Left renal cortex interstitium (tissue), 4 donors: ENCODE results near the gene OR4D9. TPM values are rescaled to one million over a fixed set of nuclear protein-coding genes. Genes with fewer than 3 reads are reported as not detected.
A peak's percentile ranks its signal among the peaks of the same experiment; 100 is the strongest.

Experiments
- DNase-seq, 4 donors: peaks; one replicate each; pipeline ENCODE4 v3.0.0-alpha.2; 2013; ENCODE audit warnings: low read depth in 4 of 4, low spot score in 2 of 4, missing footprints in 1 of 4
- polyA plus RNA-seq, 4 donors: library from polyadenylated mRNA; unstranded; fragments of 120-200 nt; gene quantifications; one replicate each; pipeline ENCODE4 v1.2.1, GENCODE V29; 2013; ENCODE audit not compliant: insufficient read length in 4 of 4

OR4D9 gene
- polyA plus RNA-seq, 4 donors, result 0.03 to 0.11 (median 0.04) TPM; not detected in 1

GRCh38 chr11:59550368-59550841 is 39.1 kb downstream of the OR4D9 start:
- DNase-seq, result peak in 2 of 4 donors; percentile 90 to 97

GRCh38 chr11:59550842-59551658 is 39.7 kb downstream of the OR4D9 start:
- DNase-seq, result peak in 1 of 4 donors; percentile 81

DNA sequence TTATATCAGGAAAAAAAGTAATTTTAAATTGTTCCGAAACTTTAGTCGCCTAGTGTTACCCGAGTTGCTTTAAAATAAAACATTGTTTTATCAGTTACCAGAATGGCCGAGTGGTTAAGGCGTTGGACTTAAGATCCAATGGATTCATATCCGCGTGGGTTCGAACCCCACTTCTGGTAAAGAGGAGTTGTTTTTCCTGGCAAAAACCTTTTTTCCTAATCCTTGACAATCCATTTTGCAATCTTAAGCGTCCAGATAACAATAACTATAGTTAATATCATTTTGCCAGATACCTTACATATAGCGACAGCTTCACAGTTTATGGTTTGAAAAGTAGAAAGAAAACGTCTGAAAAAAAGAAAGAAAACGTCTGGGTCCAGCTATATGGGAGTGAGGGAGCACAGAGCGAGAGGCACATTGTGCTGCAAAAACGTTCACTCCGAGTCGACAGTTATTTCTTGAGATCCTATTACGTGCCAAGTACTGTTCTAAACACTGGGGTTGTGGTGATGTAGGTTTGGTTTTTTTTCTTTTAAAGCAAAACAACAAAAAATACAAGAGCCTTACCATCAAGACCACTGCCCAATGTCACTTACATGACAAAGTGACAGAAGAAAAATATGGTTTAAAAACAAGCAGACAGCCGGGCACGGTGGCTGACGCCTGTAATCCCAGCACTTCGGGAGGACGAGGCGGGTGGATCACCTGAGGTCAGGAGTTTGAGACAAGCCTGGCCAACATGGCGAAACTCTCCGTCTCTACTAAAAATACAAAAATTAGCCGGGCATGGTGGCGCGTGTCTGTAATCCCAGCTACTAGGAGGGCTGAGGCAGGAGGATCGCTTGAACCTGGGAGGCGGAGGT is 40.6 kb downstream of the OR4D9 start:
- DNase-seq, result peak in 1 of 4 donors; percentile 55

DNA sequence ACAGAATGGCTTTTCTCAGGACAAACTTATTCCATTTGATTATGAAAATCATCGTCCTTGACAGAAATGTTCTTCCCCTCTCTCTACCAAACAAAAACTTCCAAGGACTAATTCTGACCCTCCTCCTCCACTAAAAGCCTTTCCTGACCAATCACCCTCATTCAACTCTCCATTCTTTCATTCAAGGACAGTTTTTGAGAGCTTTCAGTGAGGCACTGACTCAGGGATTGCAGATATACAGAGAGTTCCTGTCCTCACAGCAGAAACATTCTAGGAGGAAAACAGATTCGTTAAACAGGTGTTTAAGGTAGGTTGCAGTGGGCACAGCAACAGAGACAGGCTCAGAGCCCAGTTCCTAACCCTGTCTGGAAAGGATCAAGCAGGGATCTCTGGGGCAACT is 41.5 kb downstream of the OR4D9 start:
- no peak for DNase-seq

DNA sequence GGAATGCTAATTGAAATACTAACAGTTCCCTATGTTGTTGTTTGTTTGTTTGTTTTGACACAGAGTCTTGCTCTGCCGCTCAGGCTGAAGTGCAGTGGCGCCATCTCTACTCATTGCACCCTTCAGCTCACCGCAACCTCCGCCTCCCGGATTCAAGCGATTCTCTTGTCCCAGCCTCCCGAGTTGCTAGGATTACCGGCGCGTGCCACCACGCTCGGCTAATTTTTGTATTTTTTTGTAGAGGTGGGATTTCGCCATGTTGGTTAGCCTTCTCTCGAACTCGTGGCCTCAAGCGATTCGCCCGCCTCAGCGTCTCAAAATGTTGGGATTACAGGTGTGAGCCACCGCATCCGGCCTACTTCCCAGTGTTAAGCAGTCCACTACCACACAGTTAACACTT is 42.0 kb downstream of the OR4D9 start:
- DNase-seq, result no peak

DNA sequence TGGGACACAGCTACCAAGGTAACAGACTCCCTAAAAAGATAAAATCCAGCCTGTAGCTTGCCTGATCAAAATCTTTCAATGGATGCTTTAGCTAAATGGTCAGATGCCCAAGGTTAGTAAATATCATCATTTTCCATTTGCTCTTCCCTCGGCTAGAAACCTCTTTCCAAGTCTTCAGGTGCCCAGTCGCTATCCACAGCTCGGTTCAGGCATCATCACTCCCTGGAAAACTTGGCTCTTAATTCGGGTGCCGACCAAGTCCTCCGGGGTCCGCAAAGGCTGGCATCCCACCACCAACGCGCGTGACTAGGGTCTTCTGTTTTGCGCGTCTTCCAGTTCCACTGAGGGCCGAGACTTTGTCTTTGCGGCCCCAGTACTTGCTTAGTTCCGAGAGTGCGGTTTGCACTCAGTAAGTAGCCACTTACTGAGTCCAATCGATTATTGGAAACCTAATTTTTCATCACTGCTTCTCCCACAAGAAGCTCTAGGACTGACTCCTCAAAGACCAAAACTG is 44.3 kb downstream of the OR4D9 start:
- no peak for DNase-seq

DNA sequence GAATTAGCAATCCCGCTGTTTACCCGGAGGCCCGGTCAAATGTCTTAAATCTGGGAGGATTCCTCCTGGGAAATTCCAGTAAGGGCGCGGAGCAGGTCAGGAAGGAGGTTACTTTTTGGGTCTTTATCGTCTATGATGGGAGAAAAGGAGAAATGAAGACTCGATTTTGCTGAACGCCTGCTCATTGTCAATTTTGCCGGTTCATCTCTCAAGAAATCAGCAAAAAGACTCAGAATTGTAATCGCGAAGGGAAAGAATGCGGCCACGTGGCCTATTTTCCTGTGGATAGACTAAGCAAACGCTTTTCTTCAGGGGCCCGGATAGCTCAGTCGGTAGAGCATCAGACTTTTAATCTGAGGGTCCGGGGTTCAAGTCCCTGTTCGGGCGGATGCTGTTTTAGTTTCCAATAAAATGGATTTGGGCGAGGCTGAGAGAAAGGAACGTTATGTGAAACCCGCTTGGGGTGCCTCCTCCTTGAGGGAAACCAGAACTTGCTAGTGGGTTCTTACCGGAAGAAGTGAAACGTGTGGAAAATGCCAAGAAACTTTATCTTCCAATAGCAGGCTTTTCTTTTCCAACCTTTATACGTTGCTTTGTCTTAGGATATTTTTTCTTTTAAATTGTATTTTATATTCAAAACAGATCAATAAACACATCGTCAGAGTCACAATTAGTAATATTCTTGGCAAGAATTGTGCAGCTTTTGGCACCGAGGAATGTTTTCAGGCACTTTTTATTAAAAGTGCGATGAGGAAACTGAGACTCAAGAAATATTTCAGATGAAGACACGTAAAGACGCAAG is 45.0 kb downstream of the OR4D9 start:
- peak in 1 of 4 donors; percentile 46 for DNase-seq

- no peak for DNase-seq
Observed at GRCh38 chr11:59556917-59557348, 45.6 kb downstream of the OR4D9 start.

DNA sequence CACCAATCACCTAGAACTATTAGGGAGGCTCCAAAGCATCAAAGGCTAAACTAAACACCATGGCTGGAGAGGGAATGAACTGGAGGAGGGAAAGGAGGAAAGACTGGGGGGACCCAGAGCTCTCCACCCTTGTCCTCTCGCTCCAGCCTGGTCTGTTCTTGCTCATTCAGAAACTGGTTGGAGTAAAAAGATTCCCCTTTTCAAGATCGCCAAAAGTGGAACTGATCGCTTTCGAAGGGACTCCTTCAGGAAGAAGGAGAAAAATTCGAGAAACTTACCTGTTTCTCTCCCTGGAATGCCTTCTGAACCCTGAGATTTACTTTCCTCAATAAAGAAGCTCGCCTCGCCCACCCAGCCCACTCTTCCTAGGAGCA is 46.9 kb downstream of the OR4D9 start:
- DNase-seq, result no peak

DNA sequence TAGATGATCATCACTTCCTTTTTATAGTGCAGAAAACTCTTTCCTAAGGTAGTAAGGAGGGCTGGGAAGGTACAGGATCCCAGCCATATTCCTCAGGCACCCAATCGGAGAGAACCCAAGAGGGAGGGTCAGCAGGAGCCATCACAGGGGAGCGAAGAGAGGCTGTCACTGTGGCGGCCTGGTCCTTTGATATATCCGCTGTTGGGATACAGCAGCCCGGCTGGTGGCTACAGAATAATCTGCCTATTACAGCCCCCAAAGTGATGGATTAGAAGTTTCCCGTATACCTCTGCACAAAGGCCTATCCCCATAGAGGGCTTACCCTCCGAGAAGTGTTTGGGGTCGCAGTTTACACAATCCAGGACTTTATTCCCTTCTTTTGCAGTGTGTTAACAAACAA is 48.5 kb downstream of the OR4D9 start:
- DNase-seq, result no peak

DNA sequence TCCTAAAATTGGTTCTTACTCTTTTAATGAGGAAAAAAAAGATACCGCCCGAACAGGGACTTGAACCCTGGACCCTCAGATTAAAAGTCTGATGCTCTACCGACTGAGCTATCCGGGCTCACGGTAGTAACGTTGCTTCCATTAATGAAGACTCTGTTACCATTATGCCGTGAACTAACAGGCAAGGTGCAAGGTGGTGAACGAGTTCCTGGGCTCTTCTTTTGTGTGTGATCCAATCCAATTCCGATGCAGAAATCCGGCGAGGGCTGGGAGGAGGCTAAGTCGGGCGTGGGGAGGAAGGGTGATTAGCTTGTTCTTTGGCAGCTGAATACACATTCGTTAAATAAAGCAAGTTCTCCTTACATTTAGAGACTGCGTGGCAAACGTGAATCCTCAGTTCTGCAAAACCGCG is 49.0 kb downstream of the OR4D9 start:
- peak in 1 of 4 donors; percentile 70 for DNase-seq

DNA sequence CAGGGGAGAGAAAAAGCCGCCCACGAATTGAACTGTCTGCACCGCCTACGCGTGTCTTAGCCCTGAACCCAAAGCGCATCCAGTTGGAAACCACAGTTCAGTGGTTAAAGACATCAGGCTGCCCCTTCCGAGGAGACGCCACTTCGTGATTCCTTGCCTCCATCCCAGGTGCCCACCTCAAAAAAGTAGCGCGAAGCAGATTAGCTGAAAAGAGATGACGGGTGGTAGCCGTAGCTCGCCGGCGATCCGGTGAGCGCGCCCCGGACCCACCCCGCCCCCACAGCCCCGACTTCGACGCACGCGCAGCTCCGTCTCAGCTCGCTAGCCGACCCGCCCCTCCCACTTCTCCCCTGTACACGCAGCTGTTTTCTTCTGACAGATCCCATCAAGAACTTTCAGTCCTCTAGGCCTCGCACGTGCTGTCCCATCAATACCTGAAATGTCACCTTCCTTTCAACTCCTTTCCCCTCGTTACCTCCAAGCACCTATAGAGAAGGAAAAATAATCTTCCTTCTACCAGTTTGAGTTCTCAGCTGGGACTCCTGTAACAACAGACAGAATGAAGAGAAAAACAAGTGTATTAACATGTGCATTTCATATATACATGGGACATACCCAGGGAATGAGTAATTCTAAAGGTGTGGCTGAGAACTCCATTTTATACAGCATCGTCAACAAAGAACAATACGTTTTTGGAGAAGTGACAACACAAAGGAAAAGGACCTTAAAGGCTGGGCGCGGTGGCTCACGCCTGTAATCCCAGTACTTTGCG is 49.5 kb downstream of the OR4D9 start:
- peak in 1 of 4 donors; percentile 69 for DNase-seq

GRCh38 chr11:59562292-59562691 is 51.0 kb downstream of the OR4D9 start:
- no peak for DNase-seq

Other genes starting within 250 kb of the OR4D9 start
- not detected for gene OR5AN1, start 152.6 kb upstream of the OR4D9 start, polyA plus RNA-seq
- gene OR5A2, start 85.1 kb upstream of the OR4D9 start, polyA plus RNA-seq, result under 1 TPM in 3 of 4 donors, not detected in 1; 0.03 to 0.04 (median 0.03) TPM
- under 1 TPM in 2 of 4 donors, not detected in 2; 0.03 to 0.05 TPM for gene OR5A1, start 75.1 kb upstream of the OR4D9 start, polyA plus RNA-seq
- gene OR4D6, start 54.6 kb upstream of the OR4D9 start, polyA plus RNA-seq, result not detected
- not detected for gene OR4D10, start 38.2 kb upstream of the OR4D9 start, polyA plus RNA-seq
- gene OR4D11, start 8.0 kb upstream of the OR4D9 start, polyA plus RNA-seq, result not detected
- gene OSBP, start 104.2 kb downstream of the OR4D9 start, polyA plus RNA-seq, result 10 to 100 TPM; 47.3 to 58.7 (median 52.2) TPM
- gene PATL1, start 157.5 kb downstream of the OR4D9 start, polyA plus RNA-seq, result 10 to 100 TPM; 29.7 to 52.5 (median 46.3) TPM
- gene OR10V1, start 202.3 kb downstream of the OR4D9 start, polyA plus RNA-seq, result not detected
- gene STX3, start 243.8 kb downstream of the OR4D9 start, polyA plus RNA-seq, result 10 to 100 TPM; 35.3 to 70.3 (median 55.3) TPM